Endometrium (tissue), 2 donors: ENCODE results near the gene GBP7.
"Not testable (repeated sequence)": the region's sequence is repeated elsewhere in the genome, so short reads cannot be mapped to it uniquely, and the experiment has no call there.

Experiments used
- FAIRE-seq: peaks from 2 replicates; lab custom pipeline; 2012; peaks lifted over from hg19 to GRCh38; lab: Jason Lieb, UNC
- donor health status: control.
- donor health status: control.

GBP7 gene

DNA sequence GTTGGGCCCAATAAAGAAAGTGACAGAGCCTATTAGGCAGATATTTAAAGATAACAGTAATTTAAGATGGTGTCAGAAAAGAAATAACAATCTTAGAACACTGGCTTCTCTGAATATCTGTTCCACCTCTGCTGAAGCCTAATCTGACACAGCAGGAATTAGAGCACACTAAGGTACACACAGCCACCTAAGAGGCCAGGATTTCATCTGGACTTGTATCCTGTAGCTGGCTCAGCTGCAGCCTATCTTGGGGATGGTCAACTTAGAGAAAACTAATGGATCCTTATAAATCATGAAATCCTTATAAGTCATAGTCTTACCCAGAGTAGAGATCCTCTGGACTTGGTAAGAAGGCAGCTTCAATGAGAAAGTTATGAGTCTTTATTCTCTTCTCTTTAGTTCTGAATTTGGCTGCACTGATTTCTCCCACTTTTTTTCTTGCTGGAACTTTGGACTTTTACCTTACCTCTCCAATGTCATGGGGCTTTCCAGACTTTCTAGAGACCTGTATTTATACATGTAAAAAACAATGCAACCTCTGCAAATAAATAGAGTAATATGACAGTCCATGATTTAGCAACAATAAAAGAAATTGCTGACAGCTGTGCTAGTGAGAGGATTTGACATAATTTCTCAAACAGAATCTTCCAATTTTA, at the start of gene GBP7:
Gene GBP7 (minus strand): TSS at position 403 of the 656 bp plus-strand sequence. CDS start 4,068 bp downstream, outside the sequence.
- FAIRE-seq = no peak

- no peak for FAIRE-seq
Observed at GRCh38 chr1:89221341-89221740, 45.5 kb upstream of the GBP7 start.

DNA sequence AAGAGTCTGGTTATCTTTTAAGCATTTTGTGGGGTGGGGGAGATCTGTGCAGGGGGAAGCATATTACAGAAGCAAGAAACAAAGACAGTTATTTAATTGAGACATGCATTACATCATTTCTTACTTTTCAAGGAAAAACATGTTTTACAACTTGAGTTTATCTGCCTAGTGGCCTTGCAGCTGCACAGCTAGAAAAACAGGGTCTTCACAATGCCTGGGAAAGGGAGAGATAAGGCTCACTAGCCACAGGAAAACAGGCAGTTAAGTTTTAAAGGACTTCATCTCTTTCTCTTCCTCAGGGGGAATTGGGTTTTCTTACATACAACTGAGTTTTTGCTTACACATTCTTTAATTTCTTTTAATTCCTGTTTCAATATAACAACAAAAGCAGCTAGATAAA, 44.0 kb upstream of the GBP7 start:
- not testable (repeated sequence) for FAIRE-seq

DNA sequence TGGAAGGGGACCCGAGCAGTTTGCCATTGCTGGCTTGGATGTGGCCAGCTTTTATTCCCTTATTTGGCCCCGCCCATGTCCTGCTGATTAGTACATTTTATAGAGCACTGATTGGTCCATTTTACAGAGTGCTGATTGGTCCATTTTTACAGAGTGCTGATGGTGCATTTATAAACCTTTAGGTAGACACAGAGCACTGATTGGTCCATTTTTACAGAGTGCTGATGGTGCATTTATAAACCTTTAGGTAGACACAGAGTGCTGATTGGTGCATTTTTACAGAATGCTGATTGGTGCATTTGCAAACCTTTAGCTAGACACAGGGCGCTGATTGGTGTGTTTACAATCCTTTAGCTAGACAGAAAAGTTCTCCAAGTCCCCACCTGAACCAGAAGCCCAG, 43.1 kb upstream of the GBP7 start:
- FAIRE-seq = not testable (repeated sequence)

GRCh38 chr1:89213347-89213746, 37.5 kb upstream of the GBP7 start:
- no peak for FAIRE-seq

DNA sequence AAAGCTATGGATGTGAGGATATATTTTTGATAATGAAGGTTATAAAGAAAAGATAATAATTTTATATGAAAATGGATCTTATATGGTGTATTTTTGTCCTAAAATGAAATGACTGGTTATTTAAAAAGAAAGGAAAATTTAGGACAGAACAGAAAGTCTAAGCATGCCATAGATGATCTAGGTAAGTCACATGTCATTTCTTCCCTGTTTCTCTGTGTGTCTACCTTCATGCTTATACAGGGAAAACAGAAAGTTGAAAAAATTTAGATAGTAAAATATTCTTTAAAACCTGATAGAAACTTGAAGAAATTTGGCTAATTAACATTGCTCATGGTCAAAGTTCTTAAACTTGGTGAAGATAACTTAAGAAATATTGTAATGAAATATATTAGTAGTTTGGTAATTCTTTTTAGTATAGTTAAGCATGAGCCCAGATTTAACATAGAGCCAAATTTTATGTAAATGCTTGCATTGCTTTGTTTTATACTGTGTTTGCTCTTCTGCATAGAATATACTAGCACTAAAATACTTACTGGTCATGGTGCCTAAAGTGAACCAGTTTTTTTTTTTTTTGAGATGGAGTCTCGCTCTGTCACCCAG, 35.3 kb upstream of the GBP7 start:
- no peak for FAIRE-seq

- FAIRE-seq = no peak
Observed at GRCh38 chr1:89206373-89206772, 30.6 kb upstream of the GBP7 start.

DNA sequence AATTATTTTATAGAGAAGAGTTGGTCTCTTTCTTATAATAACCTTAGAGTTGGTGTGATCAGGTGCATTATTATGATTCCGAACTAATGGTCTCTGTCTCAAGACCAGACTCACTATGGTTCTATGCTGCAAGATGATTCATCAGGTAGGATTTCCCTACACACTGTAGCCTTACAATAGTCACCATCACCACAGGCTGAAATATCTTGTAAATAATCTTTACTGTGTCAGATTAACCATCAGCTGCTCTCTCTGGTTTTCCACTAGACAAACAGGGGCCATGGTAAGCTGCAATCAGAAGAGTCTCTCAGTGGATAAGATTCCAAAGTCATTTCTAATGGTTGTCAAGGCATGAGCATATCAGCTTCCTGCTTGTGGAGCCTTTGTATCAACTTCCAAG, 27.4 kb upstream of the GBP7 start:
- FAIRE-seq = no peak

- no peak for FAIRE-seq
Observed at GRCh38 chr1:89201106-89201794, 25.4 kb upstream of the GBP7 start.

DNA sequence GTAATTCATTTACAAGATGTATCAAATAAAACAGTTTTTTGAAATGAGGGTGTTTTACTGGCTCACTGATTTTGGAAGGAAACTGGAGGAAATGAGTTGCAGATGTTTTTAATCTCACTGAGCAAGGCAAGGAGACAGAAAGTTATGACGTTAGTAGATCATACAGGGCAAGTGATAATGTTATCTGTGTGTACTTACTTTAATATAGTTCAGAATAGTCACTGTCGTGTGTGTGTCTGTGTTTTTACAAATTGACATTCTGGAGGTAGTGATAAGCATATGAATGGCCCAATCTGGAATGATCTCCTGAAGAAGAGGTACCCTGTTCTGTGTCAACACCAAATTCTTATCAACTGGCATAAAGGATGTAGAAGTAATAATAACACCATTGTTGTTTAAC, 24.9 kb upstream of the GBP7 start:
- no peak for FAIRE-seq

GRCh38 chr1:89199525-89200031, 23.8 kb upstream of the GBP7 start:
- FAIRE-seq = no peak

GRCh38 chr1:89198491-89199072, 22.8 kb upstream of the GBP7 start, which contains the start of gene GBP4:
TSS of gene GBP4 (minus strand) at chr1:89198942. CDS start at chr1:89198834, 108 bp downstream.
- no peak for FAIRE-seq

GRCh38 chr1:89198081-89198480, 22.3 kb upstream of the GBP7 start:
- FAIRE-seq = no peak

DNA sequence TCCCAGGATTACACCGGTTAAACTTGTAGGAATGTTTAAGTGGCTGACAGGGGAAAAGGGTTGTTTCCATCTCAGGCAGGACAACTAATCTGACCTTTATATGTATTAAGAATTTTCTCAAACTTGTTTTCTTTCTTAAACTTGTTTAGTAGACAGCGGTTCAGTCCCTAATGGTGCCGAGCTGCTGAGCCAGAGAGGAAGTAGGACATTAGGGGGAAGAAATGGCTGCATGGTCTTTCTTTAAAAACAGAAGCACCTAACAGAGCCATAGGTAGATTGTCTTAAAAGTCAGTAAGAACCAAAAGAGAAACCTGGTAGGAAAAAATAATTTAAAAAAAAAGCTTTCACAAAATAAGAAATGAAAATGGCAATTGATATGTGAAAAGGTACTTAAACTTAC, 19.7 kb upstream of the GBP7 start:
- no peak for FAIRE-seq

- no peak for FAIRE-seq
Observed at GRCh38 chr1:89191314-89191713, 15.5 kb upstream of the GBP7 start.

- FAIRE-seq = no peak
Observed at GRCh38 chr1:89190017-89190416, 14.2 kb upstream of the GBP7 start.

- no peak for FAIRE-seq
Observed at GRCh38 chr1:89179343-89179742, 3.5 kb upstream of the GBP7 start.

- FAIRE-seq = no peak
Observed at GRCh38 chr1:89176971-89177370, 1.2 kb upstream of the GBP7 start.

- FAIRE-seq = no peak
Observed at GRCh38 chr1:89174491-89174890, 1.3 kb downstream of the GBP7 start.

GRCh38 chr1:89172468-89173143, 3.2 kb downstream of the GBP7 start:
- no peak for FAIRE-seq

DNA sequence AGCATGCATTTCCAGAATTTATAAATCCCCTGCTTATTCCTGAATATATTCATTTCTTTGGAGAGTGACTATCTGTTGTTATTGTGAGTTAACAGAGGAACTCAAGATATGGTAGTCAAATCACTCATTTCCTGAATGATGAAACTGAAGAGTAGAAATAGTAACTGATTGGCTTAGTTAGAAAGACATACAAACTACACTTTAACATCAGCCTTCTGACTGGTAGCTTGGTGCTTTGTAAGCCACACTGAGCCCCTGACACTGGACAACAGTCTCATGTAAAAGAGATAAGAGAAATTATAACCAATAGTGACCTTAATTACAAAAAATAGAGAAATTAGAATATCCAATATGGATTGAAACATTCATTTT, 4.8 kb downstream of the GBP7 start:
- no peak for FAIRE-seq
